Stimulated activated CD4-positive, alpha-beta T cell treated with anti-CD3 and anti-CD28 coated beads, TNF-alpha, amount 100 ng/mL, for 48 hours (primary cell): ENCODE measurements around the gene SLC6A17.

ENCODE experiments used
- DNase-seq, 3 donors: peaks; one replicate each; pipeline ENCODE4 v3.0.0-alpha.2; 2020; ENCODE audit warnings: low read depth in 3 of 3

The SLC6A17 gene

GRCh38 chr1:110135666-110136065 lies 14.6 kb upstream of the SLC6A17 start:
- DNase-seq: no peak

- DNase-seq: no peak
These were observed 13.4 kb upstream of the SLC6A17 start for GRCh38 chr1:110136911-110137310.

GRCh38 chr1:110138956-110139355 lies 11.3 kb upstream of the SLC6A17 start:
- no peak for DNase-seq

- no peak for DNase-seq
These were observed 5.9 kb upstream of the SLC6A17 start for GRCh38 chr1:110144366-110144765.

- DNase-seq: no peak
These were observed 1.3 kb upstream of the SLC6A17 start for GRCh38 chr1:110148961-110149360.

- DNase-seq: no peak
These were observed 928 bp downstream of the SLC6A17 start for GRCh38 chr1:110151175-110151669.

GRCh38 chr1:110152133-110152785 lies 2.0 kb downstream of the SLC6A17 start:
- no peak for DNase-seq

GRCh38 chr1:110153407-110153950 lies 3.2 kb downstream of the SLC6A17 start:
- no peak for DNase-seq

- DNase-seq: peak; percentile 12 to 37 (median 12)
These were observed 5.7 kb downstream of the SLC6A17 start for GRCh38 chr1:110155878-110156522.

GRCh38 chr1:110158261-110158660 lies 8.0 kb downstream of the SLC6A17 start:
- no peak for DNase-seq

- no peak for DNase-seq
These were observed 8.9 kb downstream of the SLC6A17 start for GRCh38 chr1:110159168-110159567.

GRCh38 chr1:110160538-110161100 lies 10.3 kb downstream of the SLC6A17 start:
- DNase-seq: no peak

- no peak for DNase-seq
These were observed 10.9 kb downstream of the SLC6A17 start for GRCh38 chr1:110161165-110161564.

GRCh38 chr1:110161849-110162248 lies 11.6 kb downstream of the SLC6A17 start:
- no peak for DNase-seq

- no peak for DNase-seq
These were observed 13.3 kb downstream of the SLC6A17 start for GRCh38 chr1:110163591-110163990.

GRCh38 chr1:110164725-110165350 lies 14.5 kb downstream of the SLC6A17 start:
- DNase-seq: no peak

- no peak for DNase-seq
These were observed 15.5 kb downstream of the SLC6A17 start for GRCh38 chr1:110165761-110166231.

- DNase-seq: no peak
These were observed 16.6 kb downstream of the SLC6A17 start for GRCh38 chr1:110166861-110167260.

- no peak for DNase-seq
These were observed 20.8 kb downstream of the SLC6A17 start for GRCh38 chr1:110170766-110171733.

GRCh38 chr1:110172001-110172400 lies 21.7 kb downstream of the SLC6A17 start:
- DNase-seq: no peak
